Pancreas (tissue), 10 donors: ENCODE results near the gene EPHA4. TPM values are rescaled to one million over a fixed set of nuclear protein-coding genes. Genes with fewer than 3 reads are reported as not detected.

Experiments
- ATAC-seq, 4 donors: fragments of 200-7000 bp; cut with Tn5 transposase; one replicate each; pipeline versions ENCODE4 v1.8.0 to v1.9.1; 2020; ENCODE audit warnings: mild to moderate bottlenecking in 4 of 4, moderate library complexity in 4 of 4
- DNase-seq, 6 donors: peaks; one replicate each; pipeline ENCODE4 v3.0.0-alpha.2; 2020
- FAIRE-seq: peaks from 2 replicates; lab custom pipeline; 2012; peaks lifted over from hg19 to GRCh38; lab: Jason Lieb, UNC
- H3K27ac ChIP-seq, 4 donors: fragments of 200-600 bp; sonication (generic); 1 replicate in 3 of 4; 2 replicates in 1 of 4; pipeline versions ENCODE4 v1.5.0 to v1.8.0; 2020
- H3K27me3 ChIP-seq, 4 donors: fragments of 200-600 bp; one replicate each; pipeline ENCODE4 v1.8.0; 2021
- H3K36me3 ChIP-seq, 3 donors: fragments of 200-600 bp; sonication (generic) in 1 of 3; one replicate each; pipeline versions ENCODE4 v1.5.0 to v1.8.0; 2020 to 2021
- H3K4me1 ChIP-seq, 3 donors: fragments of 200-600 bp; one replicate each; pipeline ENCODE4 v1.8.0; 2021
- H3K4me3 ChIP-seq, 4 donors: fragments of 200-600 bp; sonication (generic) in 2 of 4; one replicate each; pipeline versions ENCODE4 v1.5.0 to v1.8.0; 2020 to 2021
- H3K9me3 ChIP-seq, 4 donors: fragments of 200-600 bp; one replicate each; pipeline ENCODE4 v1.8.0; 2021
- WGBS, 2 donors: extraction: QIAGEN DNeasy Blood & Tissue Kit; methylation state at CpG; one replicate each; pipeline ENCODE4 v1.1.7; 2013; 5-methylcytosine and 5-hydroxymethylcytosine counted together
- intact Hi-C, 3 donors: fragments of 100-400 bp; cut with DNase I; formaldehyde crosslinking; loops; one replicate each; pipeline versions ENCODE4 v1.11.1 to v1.14.2; 2022
- polyA plus RNA-seq, 2 donors: library from polyadenylated mRNA; stranded (reverse); fragments of 200-250 nt; gene quantifications; one replicate each; pipeline ENCODE4 v1.2.3, GENCODE V29; 2013
- total RNA-seq, 6 donors: library from RNA; stranded (reverse); fragmentation: NEBNext Ultra II Directional in 4 of 6; extraction: Animal tissue kit (Norgen Biotek cat#: 25700) in 4 of 6; gene quantifications; one replicate each; pipeline versions ENCODE4 v1.2.1 to v1.2.4, GENCODE V29; 2021 to 2023
- TF ChIP-seq, protein P1 (sequence below), 4 donors: fragments of 200-600 bp; sonication (generic) in 3 of 4; IDR thresholded peaks; one replicate each; pipeline versions ENCODE4 v1.5.0 to v1.8.0; 2021; ENCODE audit warnings: antibody characterized with exemption in 4 of 4
- donor health status: healthy with polysubstance abuse.
- donor health status: DM: no; HTN: no; CAD: no; lungs with moderate emphysema.
- donor health status: DM: no; HTN: no; CAD: no.
- donor health status: control.
- donor health status: control.
- donor health status: Bipolar disorder and iron deficiency.
- donor health status: DM: yes; HTN: yes; CAD: no.
- donor health status: DM: no; HTN: no; CAD: no.
- donor health status: DM: no; HTN: no; CAD: no.
- donor health status: DM: yes; HTN: yes; CAD: no.

Gene EPHA4
- total and polyA plus RNA-seq, 8 donors = 1.1 to 2.3 (median 1.4) TPM

- FAIRE-seq = no peak
- ATAC-seq = no peak
These were observed 94.2 kb downstream of the EPHA4 start for GRCh38 chr2:221477714-221478484.

DNA sequence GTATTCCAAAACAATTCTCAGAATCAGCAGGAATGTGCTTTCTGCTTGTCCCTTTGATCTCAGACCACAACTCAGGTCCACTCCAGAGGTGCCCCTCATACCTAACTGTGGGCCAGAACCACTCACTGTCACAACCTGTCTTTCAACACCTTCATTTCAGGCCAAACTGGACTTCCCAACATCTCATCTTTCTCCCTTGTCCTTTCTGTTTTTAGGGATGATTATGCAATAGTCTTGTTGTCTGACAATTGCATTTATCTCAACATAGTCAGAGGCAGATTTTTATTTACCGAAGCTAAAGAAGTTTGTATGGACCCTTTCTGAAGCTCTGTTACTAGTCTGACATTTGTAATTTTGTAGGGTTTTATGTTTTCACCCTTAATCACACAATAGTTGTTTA, 95.9 kb downstream of the EPHA4 start:
- no peak for ATAC-seq
- FAIRE-seq = no peak
- Histone ChIP-seq H3K36me3 (no peaks in the 10 kb centered on the region), H3K9me3 (no peaks in the 10 kb centered on the region), H3K27me3 (no peaks in the 10 kb centered on the region), H3K4me1 (no peaks in the 10 kb centered on the region), H3K4me3 (no peak overlapping the region), H3K27ac (no peak overlapping the region)
- 67 to 89% methylated on average over 1 of the region's 1 CpG for WGBS, 2 donors
- TF ChIP-seq, protein P1, sequence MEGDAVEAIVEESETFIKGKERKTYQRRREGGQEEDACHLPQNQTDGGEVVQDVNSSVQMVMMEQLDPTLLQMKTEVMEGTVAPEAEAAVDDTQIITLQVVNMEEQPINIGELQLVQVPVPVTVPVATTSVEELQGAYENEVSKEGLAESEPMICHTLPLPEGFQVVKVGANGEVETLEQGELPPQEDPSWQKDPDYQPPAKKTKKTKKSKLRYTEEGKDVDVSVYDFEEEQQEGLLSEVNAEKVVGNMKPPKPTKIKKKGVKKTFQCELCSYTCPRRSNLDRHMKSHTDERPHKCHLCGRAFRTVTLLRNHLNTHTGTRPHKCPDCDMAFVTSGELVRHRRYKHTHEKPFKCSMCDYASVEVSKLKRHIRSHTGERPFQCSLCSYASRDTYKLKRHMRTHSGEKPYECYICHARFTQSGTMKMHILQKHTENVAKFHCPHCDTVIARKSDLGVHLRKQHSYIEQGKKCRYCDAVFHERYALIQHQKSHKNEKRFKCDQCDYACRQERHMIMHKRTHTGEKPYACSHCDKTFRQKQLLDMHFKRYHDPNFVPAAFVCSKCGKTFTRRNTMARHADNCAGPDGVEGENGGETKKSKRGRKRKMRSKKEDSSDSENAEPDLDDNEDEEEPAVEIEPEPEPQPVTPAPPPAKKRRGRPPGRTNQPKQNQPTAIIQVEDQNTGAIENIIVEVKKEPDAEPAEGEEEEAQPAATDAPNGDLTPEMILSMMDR (IDR thresholded peaks at IDR 0.05) = no peak
- no peak for DNase-seq
- intact Hi-C loops = no loop called here

More at GRCh38 chr2:221477714-221478484, 94.2 kb downstream of the EPHA4 start:
- 74 to 82% methylated on average over 8 of the region's 8 CpGs for WGBS, 2 donors
- Histone ChIP-seq H3K27me3 (no peaks in the 10 kb centered on the region), H3K36me3 (no peaks in the 10 kb centered on the region), H3K27ac (no peak overlapping the region), H3K4me3 (no peak overlapping the region), H3K4me1 (no peaks in the 10 kb centered on the region), H3K9me3 (no peaks in the 10 kb centered on the region)
- DNase-seq = no peak
- TF ChIP-seq, protein P1 (IDR thresholded peaks at IDR 0.05) = no peak
- intact Hi-C loops = no loop called here

DNA sequence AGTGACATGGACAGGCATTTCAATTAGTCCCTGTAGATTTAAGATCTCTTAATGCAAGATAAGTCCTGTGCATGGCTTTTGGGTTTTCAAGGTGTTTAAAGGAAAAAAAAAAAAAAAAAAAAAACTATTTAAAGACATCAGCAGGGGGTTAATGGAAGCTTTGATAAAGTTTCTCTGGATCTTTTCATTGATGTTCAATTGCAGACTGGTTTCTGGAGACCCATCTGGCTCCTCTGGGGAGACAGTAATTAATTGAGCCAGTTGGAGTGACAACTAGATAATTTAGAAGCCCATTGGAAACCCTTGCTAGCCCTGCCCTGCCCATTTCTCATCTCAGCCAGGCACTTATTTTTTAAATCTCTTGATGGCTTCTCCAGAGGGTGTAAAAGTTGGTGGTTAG, 98.7 kb downstream of the EPHA4 start:
- Histone ChIP-seq H3K9me3 (no peaks in the 10 kb centered on the region), H3K27ac (no peak overlapping the region), H3K36me3 (no peaks in the 10 kb centered on the region), H3K27me3 (no peaks in the 10 kb centered on the region), H3K4me1 (no peaks in the 10 kb centered on the region), H3K4me3 (no peak overlapping the region)
- FAIRE-seq (no peak), DNase-seq (no peak), ATAC-seq (no peak)
- TF ChIP-seq, protein P1 (IDR thresholded peaks at IDR 0.05) = no peak
- intact Hi-C loops = no loop called here

DNA sequence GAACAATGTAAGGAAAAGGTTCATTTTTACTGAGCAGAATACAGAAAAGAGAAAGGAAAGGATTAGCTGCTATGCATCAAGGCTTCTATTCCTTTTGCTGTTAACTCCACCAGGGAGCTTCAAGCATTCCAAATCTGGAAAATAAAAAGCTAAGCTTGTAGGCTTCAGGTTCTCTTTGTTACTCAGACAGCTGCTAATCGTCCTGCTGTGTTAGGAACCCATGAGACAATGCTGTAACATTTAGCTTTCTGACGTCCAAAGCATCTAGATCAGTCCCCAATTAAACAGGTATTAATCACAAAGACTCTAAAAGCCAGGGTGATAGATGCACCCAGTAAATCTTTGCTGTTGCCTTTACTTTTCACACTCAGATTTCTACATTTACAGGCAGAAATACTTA, 103.8 kb downstream of the EPHA4 start:
- no peaks in the 10 kb centered on the region for H3K9me3 ChIP-seq
- H3K4me3 ChIP-seq = no peak overlapping the region
- intact Hi-C loops = no loop called here
- no peaks in the 10 kb centered on the region for H3K27me3 ChIP-seq
- H3K27ac ChIP-seq = no peak overlapping the region
- no peak for FAIRE-seq
- 45 to 47% methylated on average over 2 of the region's 2 CpGs for WGBS, 2 donors
- no peaks in the 10 kb centered on the region for H3K4me1 ChIP-seq
- TF ChIP-seq, protein P1 (IDR thresholded peaks at IDR 0.05) = no peak
- H3K36me3 ChIP-seq = no peaks in the 10 kb centered on the region
- no peak for DNase-seq
- ATAC-seq = no peak

GRCh38 chr2:221467610-221468009, 104.5 kb downstream of the EPHA4 start:
- no peaks in the 10 kb centered on the region for H3K4me1 ChIP-seq
- intact Hi-C loops = no loop called here
- ATAC-seq (no peak), DNase-seq (no peak), FAIRE-seq (no peak)
- 69 to 73% methylated on average over 2 of the region's 2 CpGs for WGBS, 2 donors
- no peak overlapping the region for H3K27ac ChIP-seq
- no peak overlapping the region for H3K4me3 ChIP-seq
- no peaks in the 10 kb centered on the region for H3K9me3 ChIP-seq
- no peaks in the 10 kb centered on the region for H3K27me3 ChIP-seq
- TF ChIP-seq, protein P1 (IDR thresholded peaks at IDR 0.05) = no peak
- H3K36me3 ChIP-seq = no peaks in the 10 kb centered on the region
